ENCODE measurements around the gene FAM168B. TPM values are rescaled to one million over a fixed set of nuclear protein-coding genes. Genes with fewer than 3 reads are reported as not detected.

FAM168B gene
- total RNA-seq, 1 experiment from 2014 or later = 69.6 TPM

DNA sequence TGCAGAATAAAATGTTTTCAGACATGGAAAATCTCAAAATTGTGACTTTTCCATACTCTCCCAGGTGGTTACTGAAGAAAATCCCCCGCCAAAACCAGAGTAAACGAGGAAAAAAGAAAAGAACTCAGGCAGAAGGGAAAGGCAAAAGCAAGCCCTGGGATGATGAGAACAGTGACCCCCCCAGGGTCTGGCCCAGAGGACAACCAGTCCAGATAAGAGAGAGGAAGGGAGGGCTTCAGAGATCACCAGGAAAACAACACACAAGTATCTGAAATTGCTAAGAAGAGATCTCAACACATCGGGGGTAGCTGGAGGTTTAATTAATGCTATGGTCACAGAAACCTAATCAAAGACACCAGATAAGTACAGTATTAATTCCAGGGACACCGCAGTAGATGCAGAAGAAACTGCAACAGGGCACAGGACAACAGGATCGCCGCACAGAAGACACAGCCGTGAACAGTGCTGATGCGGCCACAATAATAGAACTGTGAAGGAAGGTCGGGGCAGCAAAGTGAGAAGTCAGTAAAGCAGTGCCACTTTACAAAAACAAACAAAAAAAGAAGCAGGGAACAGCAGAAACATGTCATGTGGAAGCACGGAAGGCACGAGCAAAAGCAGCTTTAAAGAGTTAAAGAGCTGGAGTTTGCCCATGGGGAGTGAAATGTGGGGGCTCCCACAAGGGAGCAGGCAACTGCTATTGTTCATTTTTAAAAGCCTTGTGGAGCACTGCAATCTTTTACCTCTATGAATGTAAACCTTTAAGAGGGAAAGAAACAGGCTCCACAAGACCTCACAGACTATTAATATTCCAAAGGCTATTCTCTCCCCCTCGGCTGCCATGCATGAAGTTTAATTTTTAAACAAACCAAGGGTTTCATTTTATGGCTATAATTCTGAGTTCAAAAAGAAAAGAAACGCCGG lies 28.4 kb downstream of the FAM168B start:
- in situ Hi-C loops (cut with HindIII; ENCODE audit: low pct_unique_long_range_greater_than_20kb, low sequenced_read_pairs) = no loop called here
- DNase-seq (ENCODE audit: low read depth, low spot score) = no peak

- in situ Hi-C loops (cut with HindIII; ENCODE audit: low pct_unique_long_range_greater_than_20kb, low sequenced_read_pairs) = no loop called here
- DNase-seq (ENCODE audit: low read depth, low spot score) = no peak
Measured at GRCh38 chr2:131063501-131064283, 29.6 kb downstream of the FAM168B start.

GRCh38 chr2:131058920-131059319 lies 34.3 kb downstream of the FAM168B start:
- in situ Hi-C loops (cut with HindIII; ENCODE audit: low pct_unique_long_range_greater_than_20kb, low sequenced_read_pairs) = no loop called here
- peak; percentile 84 for DNase-seq (ENCODE audit: low read depth, low spot score)

GRCh38 chr2:131058214-131058843 lies 34.9 kb downstream of the FAM168B start:
- DNase-seq (ENCODE audit: low read depth, low spot score) = no peak
- in situ Hi-C loops (cut with HindIII; ENCODE audit: low pct_unique_long_range_greater_than_20kb, low sequenced_read_pairs) = no loop called here

DNA sequence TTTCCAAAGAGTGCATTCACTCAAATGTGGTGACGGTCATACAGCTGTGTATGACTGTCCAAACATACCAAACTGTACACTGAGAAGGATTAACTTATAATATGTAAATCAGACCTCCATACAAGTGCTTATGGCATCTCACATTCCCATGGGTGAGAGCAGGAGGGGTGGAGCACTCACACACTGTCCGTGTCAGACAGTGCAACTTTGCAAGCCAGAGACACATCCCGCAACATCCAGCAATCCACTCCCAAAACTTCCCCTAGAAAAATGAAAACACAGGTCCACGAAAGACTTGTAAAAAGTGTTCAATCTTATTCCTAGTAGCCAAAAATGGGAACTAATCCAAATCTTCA lies 36.4 kb downstream of the FAM168B start:
- no peak for DNase-seq (ENCODE audit: low read depth, low spot score)
- in situ Hi-C loops (cut with HindIII; ENCODE audit: low pct_unique_long_range_greater_than_20kb, low sequenced_read_pairs) = no loop called here

DNA sequence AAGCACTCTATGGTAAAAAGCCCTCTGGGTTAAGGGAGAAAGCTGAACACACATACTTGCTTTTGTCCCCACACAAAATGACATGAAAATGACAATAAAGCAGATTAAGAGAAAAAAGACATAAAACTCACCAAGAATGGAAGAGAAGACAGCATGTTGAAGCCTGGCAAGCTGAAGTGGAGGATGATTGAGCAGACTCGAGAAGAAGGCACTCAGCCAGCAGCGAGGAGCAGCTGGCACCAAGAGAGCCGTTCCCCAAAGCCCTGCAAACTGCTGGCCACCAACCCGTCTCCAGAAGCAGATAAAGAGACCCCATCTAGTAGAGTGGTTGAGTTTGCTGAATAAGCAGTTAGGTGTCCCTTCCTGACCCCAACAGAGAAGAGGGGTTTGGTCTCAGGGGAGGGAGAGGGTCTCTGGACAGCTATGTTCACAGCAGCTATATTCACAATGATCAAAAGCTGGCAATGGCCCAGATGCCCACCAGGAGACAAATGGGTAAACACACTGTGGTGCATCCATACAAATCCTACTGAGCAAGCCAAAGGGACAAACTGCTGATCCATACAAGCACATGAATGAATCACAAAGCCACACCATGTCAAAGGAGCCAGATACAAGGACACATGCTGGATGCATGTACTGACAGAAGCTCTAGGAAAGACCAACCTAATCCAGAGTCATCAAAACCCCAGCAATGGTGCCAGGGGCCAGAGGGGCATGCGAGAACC lies 36.9 kb downstream of the FAM168B start:
- in situ Hi-C loops (cut with HindIII; ENCODE audit: low pct_unique_long_range_greater_than_20kb, low sequenced_read_pairs) = no loop called here
- DNase-seq (ENCODE audit: low read depth, low spot score) = no peak

DNA sequence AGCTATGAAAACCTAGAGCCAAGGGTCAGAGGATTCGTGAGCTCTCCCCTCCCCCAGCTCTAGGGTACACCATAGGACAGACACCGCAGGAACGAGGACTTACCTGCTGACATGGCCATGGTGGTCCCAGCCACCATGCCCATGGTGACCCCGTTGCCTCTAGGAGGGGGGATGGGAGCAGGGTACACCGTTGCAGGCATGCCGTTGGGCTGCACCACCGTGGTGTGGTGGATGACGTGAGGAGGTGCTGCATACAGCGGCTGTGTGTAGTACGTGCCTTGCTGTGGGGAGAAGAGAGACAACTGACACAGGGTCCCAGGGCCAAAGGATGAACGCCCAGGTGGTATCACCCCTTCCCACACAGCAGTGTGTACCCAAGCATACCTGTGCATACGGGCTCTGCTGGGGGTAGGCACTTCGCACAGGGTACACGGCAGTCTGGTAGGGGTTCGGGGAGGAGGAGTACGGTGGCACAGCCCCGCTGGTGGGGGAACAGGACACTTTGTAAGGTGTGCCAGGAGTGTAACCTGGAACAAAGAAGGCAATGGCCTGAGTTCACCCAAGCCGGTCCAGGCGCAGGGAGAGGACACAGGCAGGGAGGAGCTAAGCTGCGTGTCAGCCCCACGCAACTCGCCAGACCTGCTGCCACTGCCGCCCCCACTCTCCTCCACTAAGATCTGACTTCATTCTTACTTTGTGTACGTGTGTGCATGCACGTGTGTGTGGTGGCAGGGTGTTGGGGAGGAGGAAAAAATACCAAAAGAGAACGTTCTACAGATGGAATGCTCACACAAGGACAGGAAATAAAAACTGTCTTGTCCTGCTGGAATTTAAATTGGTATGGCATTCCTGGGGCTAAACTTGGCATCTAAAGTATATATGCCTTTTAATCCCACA lies 37.8 kb downstream of the FAM168B start:
- no peak for DNase-seq (ENCODE audit: low read depth, low spot score)
- in situ Hi-C loops (cut with HindIII; ENCODE audit: low pct_unique_long_range_greater_than_20kb, low sequenced_read_pairs) = no loop called here

- in situ Hi-C loops (cut with HindIII; ENCODE audit: low pct_unique_long_range_greater_than_20kb, low sequenced_read_pairs) = no loop called here
- DNase-seq (ENCODE audit: low read depth, low spot score) = no peak
Measured at GRCh38 chr2:131054488-131054887, 38.8 kb downstream of the FAM168B start.

DNA sequence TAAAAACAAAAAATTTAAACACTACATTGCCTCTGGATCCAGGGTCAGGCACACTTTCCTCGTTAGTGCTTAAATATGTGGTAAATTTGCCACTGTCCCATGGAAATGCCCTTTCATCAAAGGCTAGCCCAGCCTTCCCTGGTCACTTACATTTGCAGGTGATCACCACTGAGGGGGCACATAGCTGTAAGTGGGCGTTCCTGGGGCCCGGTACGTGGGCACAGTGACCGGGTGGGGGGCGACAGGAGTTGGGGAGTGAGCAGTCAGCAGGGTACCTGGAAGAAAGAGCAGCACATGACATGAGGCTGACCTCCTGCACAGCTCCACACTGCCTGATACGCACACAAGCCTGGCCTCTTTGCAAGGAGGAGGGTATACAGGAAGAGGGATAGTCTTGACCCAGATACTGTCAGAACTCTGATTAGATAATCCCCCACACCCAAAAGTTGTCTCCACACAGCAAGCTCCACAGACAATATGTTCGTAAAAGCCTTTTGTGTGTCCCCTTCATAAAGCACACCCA lies 40.5 kb downstream of the FAM168B start:
- no peak for DNase-seq (ENCODE audit: low read depth, low spot score)
- in situ Hi-C loops (cut with HindIII; ENCODE audit: low pct_unique_long_range_greater_than_20kb, low sequenced_read_pairs) = no loop called here

DNA sequence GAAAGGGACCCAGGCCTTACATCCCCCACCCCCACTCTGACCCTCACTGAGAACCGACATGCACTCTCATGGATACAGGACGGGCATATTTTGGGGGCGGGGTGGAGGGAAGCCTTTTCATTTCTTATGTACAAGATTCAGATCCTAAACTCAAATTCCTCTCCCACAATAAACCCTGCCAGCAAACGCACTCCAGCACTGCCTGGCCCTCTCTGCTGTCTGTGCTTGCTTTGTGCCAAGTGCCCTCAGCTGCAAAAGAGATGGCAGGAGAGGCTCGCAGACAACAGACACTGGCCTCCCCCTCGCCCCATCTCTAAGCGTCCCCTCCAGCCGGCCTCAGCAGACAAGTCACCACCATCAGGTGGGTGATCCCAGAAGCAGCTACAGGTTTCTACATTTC lies 42.4 kb downstream of the FAM168B start:
- in situ Hi-C loops (cut with HindIII; ENCODE audit: low pct_unique_long_range_greater_than_20kb, low sequenced_read_pairs) = no loop called here
- no peak for DNase-seq (ENCODE audit: low read depth, low spot score)

DNA sequence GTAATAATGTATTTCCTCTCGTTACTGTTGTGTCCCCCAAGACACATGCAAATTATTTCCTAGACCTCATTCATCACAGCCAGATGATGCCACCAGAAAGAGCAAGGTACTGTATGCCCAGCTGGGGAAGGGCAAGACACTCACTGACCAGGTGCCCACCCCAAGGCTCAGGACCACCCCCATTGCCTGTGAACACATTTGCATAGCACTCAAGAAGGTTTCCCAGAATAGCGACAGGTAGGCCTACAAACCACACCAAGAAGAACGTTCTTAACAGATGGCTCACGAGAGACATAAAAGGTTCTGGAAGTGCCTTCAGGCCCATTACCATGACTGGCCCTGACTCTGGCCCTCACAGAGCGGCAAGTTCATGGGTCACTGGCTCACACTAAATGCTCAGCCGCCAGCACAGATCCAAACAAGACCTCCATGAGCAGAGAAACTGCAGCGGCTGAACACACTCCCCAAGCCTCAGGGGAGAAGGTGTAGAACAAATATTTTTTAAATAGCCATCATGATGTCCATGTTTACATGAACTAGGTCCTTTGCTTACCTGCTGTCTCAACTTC lies 44.0 kb downstream of the FAM168B start:
- no peak for DNase-seq (ENCODE audit: low read depth, low spot score)
- in situ Hi-C loops (cut with HindIII; ENCODE audit: low pct_unique_long_range_greater_than_20kb, low sequenced_read_pairs) = no loop called here

GRCh38 chr2:131048641-131049040 lies 44.6 kb downstream of the FAM168B start:
- in situ Hi-C loops (cut with HindIII; ENCODE audit: low pct_unique_long_range_greater_than_20kb, low sequenced_read_pairs) = no loop called here

GRCh38 chr2:131047920-131048560 lies 45.2 kb downstream of the FAM168B start:
- no peak for DNase-seq (ENCODE audit: low read depth, low spot score)
- in situ Hi-C loops (cut with HindIII; ENCODE audit: low pct_unique_long_range_greater_than_20kb, low sequenced_read_pairs) = no loop called here

More at GRCh38 chr2:131048641-131049040, 44.6 kb downstream of the FAM168B start:
- DNase-seq (ENCODE audit: low read depth, low spot score) = no peak

GRCh38 chr2:131046918-131047652 lies 46.2 kb downstream of the FAM168B start:
- no peak for DNase-seq (ENCODE audit: low read depth, low spot score)
- in situ Hi-C loops (cut with HindIII; ENCODE audit: low pct_unique_long_range_greater_than_20kb, low sequenced_read_pairs) = no loop called here
